ENCODE results near the gene SYT2.
"Not testable (repeated sequence)": the region's sequence is repeated elsewhere in the genome, so short reads cannot be mapped to it uniquely, and the experiment has no call there.

The SYT2 gene
- total RNA-seq = 0 to 0.19 (median 0.06) reads per million in 18 experiments

DNA sequence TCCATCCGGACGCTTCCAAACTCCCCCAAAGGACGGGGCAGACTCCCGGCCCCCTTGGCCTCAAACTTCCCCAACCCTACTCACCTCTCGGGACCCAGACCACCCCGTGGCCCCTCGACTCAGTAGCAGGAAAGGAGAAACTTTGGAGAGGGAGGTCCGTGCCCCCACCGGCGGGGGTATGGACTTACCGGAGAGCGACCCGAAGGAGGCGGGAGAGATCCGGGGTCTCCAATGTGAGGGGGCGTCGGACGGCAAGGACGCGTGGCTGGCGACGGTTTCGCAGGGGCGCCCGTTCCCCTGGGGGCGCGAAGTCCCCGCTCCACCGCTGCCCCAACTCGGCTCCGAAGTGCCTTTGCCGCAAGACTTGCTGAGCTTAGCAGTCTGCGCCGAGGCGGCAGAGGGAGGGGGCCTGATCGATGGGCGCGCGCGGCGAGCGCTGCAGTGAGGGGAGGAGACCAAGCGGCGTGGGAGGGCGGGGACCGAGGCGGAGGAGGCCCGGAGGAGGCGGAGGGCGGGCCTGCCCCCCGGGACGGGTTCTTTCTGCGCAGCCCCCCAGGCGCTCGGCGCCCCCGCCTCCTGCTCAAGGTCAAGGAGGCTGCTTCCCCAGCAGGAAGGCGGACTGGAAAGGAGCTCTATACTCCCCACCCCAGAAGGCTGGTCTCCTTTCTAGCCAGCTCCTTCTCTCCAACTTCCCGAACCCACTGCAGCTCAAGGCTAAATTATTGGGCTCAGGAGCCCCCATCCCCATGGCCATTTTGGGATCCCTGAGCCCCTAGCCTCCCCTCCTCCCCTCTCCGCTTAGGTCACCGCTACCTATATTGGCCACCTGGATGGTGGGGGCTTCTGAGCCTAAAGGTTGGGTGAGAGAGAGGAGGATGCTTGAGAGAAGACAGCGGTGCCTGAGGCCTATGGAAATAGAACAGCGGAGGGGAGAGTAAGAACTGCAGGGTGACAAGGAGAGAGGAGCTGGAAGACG is at the start of gene SYT2:
TSS of gene SYT2 (minus strand) at position 385 of the 976 bp plus-strand sequence. CDS start 104,682 bp downstream, outside the sequence.
- DNase-seq = no peak

DNA sequence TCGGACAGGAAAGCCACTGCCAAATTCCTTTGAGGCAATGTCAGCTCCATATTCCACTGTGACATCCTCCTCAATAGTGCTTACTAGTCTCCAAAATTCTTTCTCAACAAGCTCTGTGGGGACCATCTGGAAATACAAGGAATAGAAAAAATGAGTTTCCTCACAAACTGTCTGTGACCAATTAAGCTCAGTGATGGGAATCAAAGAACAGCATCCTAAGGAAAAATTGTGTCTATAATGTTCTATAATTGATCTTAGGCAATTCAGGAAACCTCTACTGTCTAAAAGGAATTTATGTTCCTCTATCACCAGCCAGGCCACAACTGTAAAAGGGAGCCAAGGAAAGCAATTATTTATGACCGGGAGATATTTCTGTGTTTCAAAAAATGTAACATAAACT is 46.1 kb upstream of the SYT2 start:
- no peak for DNase-seq

DNA sequence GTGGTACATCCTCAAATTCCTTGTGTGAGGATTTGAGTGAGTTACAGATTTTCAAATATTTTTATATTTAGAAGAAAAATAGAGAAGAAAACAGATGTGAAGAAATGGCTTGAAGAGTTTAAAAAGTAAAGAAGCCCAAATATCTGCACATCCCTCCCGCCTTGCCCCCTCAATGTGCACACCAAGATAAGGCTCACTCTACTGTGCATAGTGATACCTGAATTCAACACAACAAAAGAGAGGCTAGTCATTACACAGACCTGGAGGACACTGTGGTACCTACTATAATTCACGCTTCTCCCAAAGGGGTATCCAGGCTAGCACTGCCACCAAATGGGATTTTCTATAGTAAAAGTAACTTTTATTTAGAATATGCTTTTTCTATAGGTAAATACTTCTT is 44.0 kb upstream of the SYT2 start:
- DNase-seq = no peak

DNA sequence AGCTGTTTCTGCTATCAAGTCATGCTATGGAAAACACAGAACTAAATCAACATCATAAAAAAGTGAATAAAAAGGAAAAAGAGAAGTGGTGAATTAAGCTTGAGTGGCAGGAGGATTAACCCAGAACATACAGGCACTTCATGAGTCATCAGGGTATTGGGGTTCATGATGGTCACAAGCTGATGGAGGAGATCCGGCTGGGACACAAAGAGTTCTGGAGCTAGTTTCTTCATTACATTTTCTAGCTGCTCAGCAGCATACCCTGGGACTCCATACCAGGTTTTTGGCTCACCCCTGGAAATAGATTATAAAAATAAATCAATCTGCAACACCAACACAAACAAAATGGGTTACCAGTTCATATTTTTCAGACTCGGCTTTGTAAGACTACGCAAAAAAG is 42.5 kb upstream of the SYT2 start:
- DNase-seq = peak; percentile 53 to 64

DNA sequence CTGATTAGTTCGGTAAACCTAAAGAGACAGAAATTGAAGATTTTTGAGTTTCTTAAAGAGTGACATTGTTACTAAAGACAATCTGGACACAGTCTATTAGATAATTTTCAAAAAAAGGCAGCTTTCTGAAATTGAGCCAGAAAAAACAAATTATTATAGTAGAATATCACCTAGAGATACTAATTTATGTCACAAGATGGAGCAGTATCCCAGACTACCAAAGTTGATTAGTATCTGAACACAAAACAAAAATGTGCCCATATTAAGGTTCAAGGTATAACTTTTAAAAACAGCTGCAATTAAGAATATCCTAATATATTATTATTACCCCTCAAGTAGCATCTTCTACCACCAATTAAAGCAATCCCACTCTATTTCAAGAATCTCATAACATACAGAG is 40.5 kb upstream of the SYT2 start:
- no peak for DNase-seq

DNA sequence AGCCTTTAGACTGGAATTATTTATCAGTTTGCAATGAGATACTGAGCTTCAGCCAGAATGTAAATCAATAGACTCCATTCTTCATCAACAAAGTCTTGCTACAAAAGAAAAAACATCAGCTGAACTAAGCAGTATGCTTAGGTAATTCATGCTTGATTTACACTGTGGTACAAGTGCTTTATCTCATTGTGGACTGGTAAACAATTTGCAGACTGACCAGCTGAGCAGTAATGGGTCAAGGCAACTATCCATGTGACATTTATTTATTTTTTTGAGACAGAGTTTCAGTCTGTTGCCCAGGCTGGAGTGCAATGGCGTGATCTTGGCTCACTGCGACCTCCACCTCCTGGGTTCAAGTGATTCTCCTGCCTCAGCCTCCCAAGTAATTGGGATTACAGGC is 39.8 kb upstream of the SYT2 start:
- no peak for DNase-seq

DNA sequence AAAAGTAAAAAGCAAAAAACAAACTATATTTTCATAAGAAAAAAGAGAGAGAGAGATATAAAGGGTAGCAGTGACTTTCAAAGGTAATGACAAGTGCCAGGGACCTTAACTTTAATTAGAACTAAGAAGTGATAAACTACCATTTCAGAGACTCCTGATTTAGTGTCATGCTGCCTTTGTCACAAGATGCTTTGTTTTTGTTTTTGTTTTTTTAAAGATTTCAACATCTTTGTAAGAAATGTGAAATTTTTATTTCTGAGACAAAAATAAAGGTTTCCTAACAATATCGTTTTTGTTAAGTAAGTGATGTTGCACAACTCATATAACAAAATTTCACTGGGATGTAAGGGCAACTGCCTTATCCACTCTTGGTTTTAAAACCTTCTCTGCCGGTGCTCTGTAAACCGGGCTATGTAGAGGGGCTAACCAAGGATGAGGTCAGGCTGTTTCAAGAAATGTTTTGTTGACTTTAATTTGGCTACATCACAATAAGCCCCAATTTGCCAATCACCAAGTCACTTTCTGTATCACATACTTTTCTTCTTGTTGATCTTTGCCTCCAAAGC is 35.2 kb upstream of the SYT2 start:
- DNase-seq = peak; percentile 24 to 70

DNA sequence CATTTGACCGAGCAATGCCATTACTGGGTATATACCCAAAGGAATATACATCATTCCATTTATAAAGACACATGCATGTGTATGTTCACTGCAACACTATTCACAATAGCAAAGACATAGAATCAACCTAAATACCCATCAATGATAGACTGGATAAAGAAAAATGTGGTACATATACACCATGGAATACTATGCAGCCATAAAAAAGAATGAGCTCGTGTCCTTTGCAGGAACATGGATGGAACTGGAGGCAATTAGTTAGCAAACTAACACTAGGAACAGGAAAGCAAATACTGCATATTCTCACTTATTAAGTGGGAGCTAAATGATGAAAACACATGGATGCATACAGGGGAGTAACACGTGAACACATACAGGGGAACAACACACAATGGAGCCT is 34.5 kb upstream of the SYT2 start:
- DNase-seq = not testable (repeated sequence)

DNA sequence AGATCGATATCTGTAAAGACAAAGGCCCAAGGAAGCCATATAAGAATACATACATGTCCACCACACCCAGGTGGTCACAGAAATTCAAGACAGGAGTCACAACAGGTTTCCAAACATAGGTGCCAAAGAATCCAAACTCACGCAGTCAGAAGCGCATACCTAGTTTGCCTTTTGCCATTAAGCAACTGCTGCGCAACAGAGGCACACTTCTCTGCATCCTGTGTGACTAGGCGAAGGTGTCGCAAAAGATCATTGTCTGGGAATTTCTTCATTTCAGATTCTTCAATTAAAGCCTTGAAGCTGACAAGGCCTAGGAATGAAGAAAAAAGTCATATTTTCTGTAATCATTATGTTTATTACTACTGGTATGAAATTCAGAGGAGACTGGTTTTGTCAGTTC is 32.2 kb upstream of the SYT2 start:
- DNase-seq = no peak

DNA sequence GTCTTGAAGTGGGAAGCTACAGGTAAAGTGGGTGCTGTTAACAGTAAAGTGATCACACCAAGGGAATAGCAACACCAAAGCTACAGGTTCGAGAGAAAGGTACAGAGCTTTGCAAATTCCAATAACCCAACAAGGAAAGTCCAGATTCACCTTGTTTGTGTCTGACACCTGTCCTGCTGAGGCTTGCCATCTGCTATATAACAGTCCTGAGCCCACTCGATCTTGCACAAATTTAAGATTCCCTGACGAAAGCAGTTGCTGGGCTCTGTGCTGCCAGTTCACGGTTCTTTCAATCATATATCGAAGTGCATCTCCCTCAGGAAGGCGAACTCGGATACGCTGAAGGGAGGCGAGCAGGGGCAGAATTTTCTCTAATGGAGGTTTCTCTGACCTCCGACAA is 23.0 kb upstream of the SYT2 start:
- no peak for DNase-seq

DNA sequence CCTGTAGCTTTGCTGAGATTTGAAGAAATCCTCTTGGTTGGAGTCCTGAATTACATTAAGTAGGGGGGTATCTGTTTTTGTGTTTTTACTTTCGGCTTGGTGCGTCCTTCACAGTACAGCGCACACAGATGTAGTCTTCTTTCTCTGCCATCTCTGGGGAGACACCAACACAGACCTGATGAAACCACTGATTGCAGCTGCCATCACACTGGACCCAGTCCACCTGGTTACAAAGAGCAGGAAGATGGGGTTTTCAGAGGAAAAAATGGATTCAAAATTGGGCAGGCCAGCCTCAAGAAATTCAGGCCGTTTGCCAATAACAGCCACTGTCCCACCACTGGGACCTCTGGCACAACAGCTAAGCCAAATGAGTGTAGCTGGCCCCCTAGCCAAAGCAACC is 18.7 kb upstream of the SYT2 start:
- DNase-seq = no peak

DNA sequence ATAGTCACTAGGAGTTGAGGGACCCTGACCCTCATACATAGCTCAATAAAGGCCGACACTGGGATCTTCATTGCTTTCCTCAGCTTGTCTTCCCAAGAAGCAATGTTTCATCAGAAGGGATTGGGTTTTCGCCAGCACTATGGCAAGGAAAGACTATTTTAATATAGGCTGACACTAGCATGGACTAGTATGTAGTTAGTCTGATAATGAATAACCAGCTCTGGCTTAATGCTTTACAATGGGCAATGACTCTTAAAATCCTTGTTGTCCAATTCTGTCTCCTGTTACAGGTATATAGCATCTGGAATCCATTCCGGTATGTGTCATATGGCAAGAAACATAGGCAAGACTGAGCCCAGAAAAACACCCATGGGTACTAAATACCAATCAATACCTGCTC is 15.3 kb upstream of the SYT2 start:
- DNase-seq = no peak

DNA sequence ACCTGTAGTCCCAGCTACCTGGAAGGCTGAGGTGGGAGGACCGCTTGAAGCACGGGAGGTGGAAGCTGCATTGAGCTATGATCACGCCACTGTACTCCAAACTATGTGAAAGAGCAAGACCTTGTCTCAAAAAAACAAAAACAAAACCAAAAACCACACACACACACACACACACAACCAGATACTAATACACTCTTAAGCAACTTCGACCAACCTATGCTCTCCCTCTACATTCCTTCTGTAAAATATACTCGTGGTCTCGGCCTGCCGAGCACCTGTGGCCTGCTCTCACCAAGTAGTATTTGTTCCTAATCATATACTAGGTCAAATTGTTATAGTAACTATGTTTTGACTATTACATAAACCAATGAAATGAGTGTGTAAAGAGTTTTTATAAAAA is 13.5 kb upstream of the SYT2 start:
- no peak for DNase-seq

DNA sequence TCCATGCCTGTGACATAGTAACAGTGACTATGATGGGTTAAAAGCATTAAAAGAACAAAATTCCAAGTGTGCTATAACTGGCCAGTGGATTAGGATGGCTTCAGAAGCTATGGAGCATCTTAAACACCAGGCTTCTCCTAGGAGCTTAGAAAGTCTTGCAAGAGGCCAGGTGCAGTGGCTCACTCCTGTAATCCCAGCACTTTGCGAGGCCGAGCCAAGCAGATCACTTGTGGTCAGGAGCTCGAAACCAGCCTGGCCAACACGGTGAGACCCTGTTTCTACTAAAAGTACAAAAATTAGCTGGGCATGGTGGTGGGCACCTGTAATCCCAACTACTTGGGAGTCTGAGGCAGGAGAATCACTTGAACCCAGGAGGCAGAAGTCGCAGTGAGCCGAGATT is 12.8 kb upstream of the SYT2 start:
- not testable (repeated sequence) for DNase-seq

DNA sequence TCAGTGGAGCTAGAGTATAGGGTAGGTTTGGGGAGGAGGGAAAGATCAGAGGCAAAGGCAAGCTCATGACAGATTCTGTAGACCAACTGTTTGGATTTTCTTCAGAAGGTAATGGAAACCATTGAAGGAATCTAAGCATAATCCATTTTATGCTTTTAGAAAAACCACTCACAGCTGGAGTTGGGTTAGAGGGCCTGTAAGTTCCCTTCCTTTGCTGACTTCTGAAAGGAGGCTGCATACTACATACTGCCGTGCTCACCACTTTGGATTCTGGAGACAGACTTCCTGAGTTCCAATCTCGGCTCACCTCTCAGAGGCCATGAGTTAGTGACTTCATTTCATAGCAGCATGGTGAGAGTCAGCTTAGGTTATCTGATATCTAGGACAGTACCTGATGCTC is 6.4 kb upstream of the SYT2 start:
- DNase-seq = no peak

DNA sequence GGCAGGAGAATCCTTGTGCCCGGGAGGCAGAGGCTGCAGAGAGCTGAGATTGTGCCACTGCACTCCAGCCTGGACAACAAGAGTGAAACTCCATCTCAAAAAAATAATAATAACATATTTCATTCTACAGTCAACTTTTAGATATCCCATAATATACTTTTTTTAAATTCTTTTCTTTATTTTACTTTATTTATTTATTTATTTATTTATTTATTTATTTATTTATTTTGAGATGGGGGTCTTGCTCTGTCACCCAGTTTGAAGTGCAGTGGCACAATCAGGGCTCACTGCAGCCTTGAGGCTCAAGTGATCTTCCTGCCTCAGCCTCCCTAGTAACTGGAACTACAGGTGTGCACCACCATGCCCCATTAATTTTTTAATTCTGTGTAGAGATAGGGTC is 3.9 kb upstream of the SYT2 start:
- not testable (repeated sequence) for DNase-seq

DNA sequence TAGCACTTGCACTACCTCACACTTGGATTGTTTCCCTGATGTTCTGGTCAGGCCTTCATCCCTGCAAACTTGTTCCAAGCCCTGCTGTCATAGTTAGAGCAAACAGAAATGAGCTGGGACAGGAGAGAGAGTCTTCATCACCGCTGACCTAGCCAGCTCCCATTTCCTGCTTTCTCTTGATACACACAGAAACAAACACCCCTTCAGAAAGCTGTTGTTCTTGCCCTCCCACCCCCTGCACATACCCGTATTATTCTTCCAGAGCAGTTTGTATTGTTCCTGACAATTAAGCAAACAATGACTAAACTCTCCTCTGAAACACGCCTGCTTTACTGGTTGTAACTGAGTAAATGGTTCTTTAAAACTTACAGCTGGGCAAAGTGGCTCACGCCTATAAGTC is 2.9 kb upstream of the SYT2 start:
- no peak for DNase-seq

DNA sequence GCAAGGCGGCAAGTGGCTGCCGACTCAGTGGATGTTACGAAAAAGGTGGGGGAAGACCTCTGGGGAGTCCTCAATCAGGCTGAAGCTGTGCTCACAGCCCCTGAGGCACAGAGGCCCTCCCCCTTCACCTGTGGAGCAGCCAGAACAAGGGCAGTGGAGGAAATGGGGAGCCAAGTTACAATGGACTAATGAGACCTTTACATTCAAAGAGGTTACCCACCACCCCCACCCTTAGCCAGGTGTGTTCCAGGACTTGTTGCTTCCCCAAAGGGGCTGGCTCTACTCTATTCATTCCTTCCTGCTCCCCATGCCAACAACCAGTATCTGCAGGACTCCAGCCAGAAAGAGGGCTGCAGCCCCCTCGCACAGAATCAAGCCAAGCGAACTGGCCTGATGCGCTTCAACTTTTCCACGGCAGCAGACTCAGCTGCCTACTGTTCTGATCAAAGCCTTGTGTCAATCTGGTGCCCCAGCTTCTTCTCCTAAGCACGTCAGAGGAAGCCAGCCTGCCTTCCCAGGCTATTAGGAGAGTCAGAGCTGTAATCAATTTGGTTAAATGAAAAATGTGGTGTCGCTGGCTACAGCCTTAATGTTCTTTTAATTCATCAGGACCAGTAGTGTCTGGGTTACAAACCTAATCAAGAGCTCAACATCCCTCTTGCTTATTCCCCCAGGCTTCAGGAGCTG is 1.8 kb upstream of the SYT2 start:
- no peak for DNase-seq

DNA sequence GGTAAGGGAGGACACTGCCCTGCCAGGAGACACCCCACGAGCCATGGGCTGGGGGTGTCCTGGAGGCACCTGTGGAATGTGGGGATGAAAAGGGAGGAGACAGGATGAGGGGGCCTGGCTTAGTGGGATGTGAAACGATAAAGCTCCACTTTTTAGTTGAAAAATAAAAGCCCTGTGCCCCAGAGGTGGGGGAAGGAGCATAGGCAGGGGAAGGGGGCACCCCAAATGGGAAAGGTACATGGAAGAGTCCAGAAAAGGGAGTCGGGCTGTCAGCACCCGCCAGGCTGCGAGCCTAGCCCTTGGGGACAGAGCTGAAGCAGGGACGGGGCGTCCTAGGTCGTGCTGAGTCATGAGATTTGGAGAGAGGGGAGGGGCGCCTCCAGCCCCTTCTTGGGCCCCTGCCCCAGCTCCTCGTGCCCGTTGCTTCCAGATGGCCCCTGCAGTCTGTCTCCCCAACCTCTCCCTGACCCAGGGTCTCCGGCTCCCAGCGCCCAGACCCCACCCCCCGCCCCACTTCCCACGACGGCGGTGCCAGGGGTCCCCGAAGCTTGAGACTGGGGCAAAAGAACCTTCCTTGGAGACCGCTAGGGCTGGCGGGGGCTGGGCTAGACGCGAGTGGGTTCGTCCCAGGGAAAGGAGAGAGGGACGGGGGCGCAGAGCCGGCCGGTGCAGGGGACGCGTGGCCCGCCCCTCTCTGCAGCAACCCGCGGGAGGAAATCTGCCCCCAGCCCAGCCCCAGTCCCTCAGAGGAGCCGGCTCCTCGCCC is 795 bp downstream of the SYT2 start:
- DNase-seq = no peak

DNA sequence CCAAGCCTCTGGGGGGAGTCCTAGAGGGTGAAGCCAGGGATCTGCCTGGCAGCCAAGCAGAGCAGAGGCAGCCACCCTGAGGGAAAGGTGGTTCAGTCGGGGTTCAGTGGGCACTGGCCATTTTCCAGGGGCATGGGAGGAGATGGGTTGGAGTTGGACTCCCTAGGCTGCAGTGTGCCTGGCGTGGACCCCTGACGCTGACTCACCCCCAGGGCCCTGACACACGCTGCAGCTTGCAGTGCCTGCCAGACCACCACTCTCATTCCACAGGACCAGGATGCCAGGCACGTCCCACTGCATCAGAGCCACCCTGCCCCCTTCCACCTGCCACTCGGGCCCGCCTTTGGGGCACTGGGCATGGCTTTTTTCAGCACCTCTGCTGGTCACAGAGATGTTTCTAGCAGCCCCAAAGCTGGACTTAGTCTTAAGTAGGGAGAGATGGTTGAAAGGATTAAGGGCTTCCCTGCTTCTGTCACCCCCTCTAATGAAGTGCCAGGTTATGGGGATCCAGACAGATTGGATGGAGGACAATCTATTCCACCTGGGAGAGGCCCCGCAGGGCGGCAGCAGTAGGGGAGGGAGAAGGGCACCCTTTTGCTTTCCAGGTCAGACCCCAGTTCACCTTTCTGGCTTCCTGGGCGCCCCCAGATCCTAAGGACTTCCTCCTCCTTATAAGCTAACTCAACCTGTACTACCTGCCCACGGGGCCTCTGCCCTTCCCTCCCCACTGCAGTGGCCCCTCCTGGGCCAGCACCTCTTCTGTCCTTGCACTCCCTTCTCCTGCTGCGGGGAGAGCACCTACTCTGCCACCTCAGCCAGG is 1.6 kb downstream of the SYT2 start:
- DNase-seq = no peak

DNA sequence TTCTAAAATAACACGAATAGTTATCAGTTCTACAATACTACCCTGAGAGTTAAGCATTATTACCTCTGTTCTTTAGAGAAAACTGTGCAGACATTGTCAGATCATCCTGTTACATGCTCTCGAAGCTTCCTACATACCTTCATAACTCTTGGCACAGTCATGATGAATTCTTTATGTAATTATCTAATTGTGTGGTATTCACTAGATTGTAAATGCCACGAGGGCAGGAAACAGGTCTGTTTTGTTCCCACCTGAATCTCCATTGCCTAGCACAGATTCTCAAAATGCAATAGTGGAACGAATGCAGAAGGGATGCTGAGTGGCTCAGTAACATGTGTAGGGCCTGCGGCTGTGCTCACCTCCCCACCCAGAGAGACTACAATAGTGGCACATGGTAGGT is 3.4 kb downstream of the SYT2 start:
- no peak for DNase-seq

DNA sequence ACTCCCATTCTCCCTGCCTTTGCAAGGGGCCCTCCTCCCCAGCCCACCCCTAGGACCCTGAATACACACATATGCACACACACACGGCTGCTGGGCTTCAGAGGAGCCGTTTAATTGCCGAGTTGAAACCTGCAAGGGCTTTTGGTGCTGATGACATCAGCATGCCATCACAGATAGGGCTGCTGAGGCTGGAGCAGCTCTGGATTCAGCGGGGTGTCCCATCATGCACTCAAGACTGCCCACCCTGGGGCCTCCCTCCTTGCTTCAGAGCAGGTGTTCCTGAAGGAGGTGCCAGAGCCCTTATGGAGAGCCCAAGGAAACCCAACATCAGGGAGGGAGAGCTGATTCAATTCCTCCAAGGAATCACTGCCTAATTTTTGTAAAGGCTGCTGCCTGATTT is 5.7 kb downstream of the SYT2 start:
- DNase-seq = no peak
